Activated T-cell treated with anti-CD3 and anti-CD28 coated beads, Interleukin-2, amount 50 U/mL, for 48 hours (primary cell): ENCODE measurements around the gene APC2.
A peak's percentile ranks its signal among the peaks of the same experiment; 100 is the strongest.
"Not testable (repeated sequence)": the region's sequence is repeated elsewhere in the genome, so short reads cannot be mapped to it uniquely, and the experiment has no call there.

Experiments
- DNase-seq, 2 experiments: peaks; one replicate each; pipeline ENCODE4 v3.0.0-alpha.2; 2020

APC2 gene

GRCh38 chr19:1467215-1467489 lies 17.2 kb downstream of the APC2 start:
- peak in 1 of 2 experiments; percentile 44 for DNase-seq

GRCh38 chr19:1467490-1468273 lies 17.8 kb downstream of the APC2 start:
- peak in 1 of 2 experiments; percentile 35 for DNase-seq

GRCh38 chr19:1468274-1468820 lies 18.4 kb downstream of the APC2 start:
- peak in 1 of 2 experiments; percentile 47 for DNase-seq

- peak; percentile 67 to 74 for DNase-seq
Measured at GRCh38 chr19:1468821-1469254, 18.9 kb downstream of the APC2 start.

GRCh38 chr19:1469255-1470054 lies 19.5 kb downstream of the APC2 start:
- peak in 1 of 2 experiments; percentile 55 for DNase-seq

- DNase-seq = no peak
Measured at GRCh38 chr19:1470055-1470304, 20.1 kb downstream of the APC2 start.

- peak; percentile 77 to 83 for DNase-seq
Measured at GRCh38 chr19:1470305-1471009, 20.5 kb downstream of the APC2 start.

- peak in 1 of 2 experiments; percentile 49 for DNase-seq
Measured at GRCh38 chr19:1471010-1471514, 21.1 kb downstream of the APC2 start.

GRCh38 chr19:1471515-1472160 lies 21.7 kb downstream of the APC2 start:
- no peak for DNase-seq

GRCh38 chr19:1472231-1473084 lies 22.5 kb downstream of the APC2 start:
- DNase-seq = no peak

GRCh38 chr19:1473085-1473851 lies 23.3 kb downstream of the APC2 start:
- DNase-seq = no peak

- no peak for DNase-seq
Measured at GRCh38 chr19:1474011-1474764, 24.3 kb downstream of the APC2 start.

GRCh38 chr19:1474765-1475351 lies 24.9 kb downstream of the APC2 start:
- no peak for DNase-seq

- no peak for DNase-seq
Measured at GRCh38 chr19:1475751-1476437, 26.0 kb downstream of the APC2 start.

- DNase-seq = not testable (repeated sequence)
Measured at GRCh38 chr19:1477056-1477455, 27.1 kb downstream of the APC2 start.

GRCh38 chr19:1478934-1479707 lies 29.2 kb downstream of the APC2 start, which contains the start of gene C19orf25:
C19orf25 (minus strand) TSS chr19:1479215; CDS start chr19:1478903, 312 bp downstream.
- DNase-seq = peak; percentile 95 to 96

- no peak for DNase-seq
Measured at GRCh38 chr19:1481224-1481892, 31.4 kb downstream of the APC2 start.
